Upper lobe of left lung (tissue), 6 donors: ENCODE measurements around the gene SLAMF9. TPM values are rescaled to one million over a fixed set of nuclear protein-coding genes. Genes with fewer than 3 reads are reported as not detected.

Source experiments
- ATAC-seq, 2 donors: fragments of 200-7000 bp; cut with Tn5 transposase; one replicate each; pipeline ENCODE4 v1.9.1; 2022; ENCODE audit warnings: mild to moderate bottlenecking in 2 of 2, moderate library complexity in 2 of 2; ENCODE audit not compliant: low FRiP score in 2 of 2
- DNase-seq, 2 donors: peaks; one replicate each; pipeline ENCODE4 v3.0.0-alpha.2; 2019 to 2020
- H3K27ac ChIP-seq, 4 donors: fragments of 200-600 bp; sonication (generic); one replicate each; pipeline ENCODE4 v1.5.1; 2016 to 2019
- H3K27me3 ChIP-seq, 4 donors: fragments of 200-600 bp; sonication (generic); one replicate each; pipeline ENCODE4 v1.5.1; 2017 to 2019
- H3K36me3 ChIP-seq, 4 donors: fragments of 200-600 bp; sonication (generic); one replicate each; pipeline ENCODE4 v1.5.1; 2016 to 2019
- H3K4me1 ChIP-seq, 4 donors: fragments of 200-600 bp; sonication (generic); one replicate each; pipeline ENCODE4 v1.5.1; 2018 to 2019
- H3K4me3 ChIP-seq, 4 donors: fragments of 200-600 bp; sonication (generic); one replicate each; pipeline ENCODE4 v1.5.1; 2017 to 2019; ENCODE audit warnings: mild to moderate bottlenecking in 2 of 4, moderate library complexity in 1 of 4
- H3K9me3 ChIP-seq, 4 donors: fragments of 200-600 bp; sonication (generic); one replicate each; pipeline ENCODE4 v1.5.1; 2018 to 2019
- CTCF ChIP-seq, 6 experiments: fragments of 450-650 bp in 4 of 6; fragments of 200-600 bp in 2 of 6; sonication (generic) in 2 of 6; IDR thresholded peaks; one replicate each; pipeline ENCODE4 v1.5.1; 2016 to 2019; ENCODE audit warnings: antibody characterized with exemption in 6 of 6
- EP300 ChIP-seq, 4 donors: sonication (generic); formaldehyde crosslinking; IDR thresholded peaks; one replicate each; pipeline ENCODE4 v1.5.1; 2017; ENCODE audit warnings: antibody characterized with exemption in 4 of 4, control low read depth in 2 of 4
- POLR2A ChIP-seq, 4 donors: fragments of 450-650 bp; IDR thresholded peaks; one replicate each; pipeline ENCODE4 v1.5.1; 2016 to 2017; ENCODE audit warnings: antibody characterized with exemption in 4 of 4, mild to moderate bottlenecking in 2 of 4
- POLR2AphosphoS5 ChIP-seq, 2 donors: sonication (generic); formaldehyde crosslinking; IDR thresholded peaks; one replicate each; pipeline ENCODE4 v1.5.1; 2017; ENCODE audit warnings: antibody characterized with exemption in 2 of 2
- WGBS, 2 donors: methylation state at CpG; one replicate each; pipeline ENCODE4 v1.1.5; 2017 to 2018; 5-methylcytosine and 5-hydroxymethylcytosine counted together
- total RNA-seq, 6 donors: library from RNA; depleted of rRNA in 4 of 6; stranded (reverse); fragments of >200 nt in 4 of 6; gene quantifications; one replicate each; pipeline versions ENCODE4 v1.1.0 to v1.2.1, GENCODE V29; 2016 to 2021
- donor health status: DM: no; HTN: no; CAD: no; lungs with moderate emphysema.
- donor health status: DM: no; HTN: yes; CAD: no; lungs with severe emphysema.

The SLAMF9 gene
- total RNA-seq, 6 donors from 2014 or later, result 0.34 TPM; not detected in 5

DNA sequence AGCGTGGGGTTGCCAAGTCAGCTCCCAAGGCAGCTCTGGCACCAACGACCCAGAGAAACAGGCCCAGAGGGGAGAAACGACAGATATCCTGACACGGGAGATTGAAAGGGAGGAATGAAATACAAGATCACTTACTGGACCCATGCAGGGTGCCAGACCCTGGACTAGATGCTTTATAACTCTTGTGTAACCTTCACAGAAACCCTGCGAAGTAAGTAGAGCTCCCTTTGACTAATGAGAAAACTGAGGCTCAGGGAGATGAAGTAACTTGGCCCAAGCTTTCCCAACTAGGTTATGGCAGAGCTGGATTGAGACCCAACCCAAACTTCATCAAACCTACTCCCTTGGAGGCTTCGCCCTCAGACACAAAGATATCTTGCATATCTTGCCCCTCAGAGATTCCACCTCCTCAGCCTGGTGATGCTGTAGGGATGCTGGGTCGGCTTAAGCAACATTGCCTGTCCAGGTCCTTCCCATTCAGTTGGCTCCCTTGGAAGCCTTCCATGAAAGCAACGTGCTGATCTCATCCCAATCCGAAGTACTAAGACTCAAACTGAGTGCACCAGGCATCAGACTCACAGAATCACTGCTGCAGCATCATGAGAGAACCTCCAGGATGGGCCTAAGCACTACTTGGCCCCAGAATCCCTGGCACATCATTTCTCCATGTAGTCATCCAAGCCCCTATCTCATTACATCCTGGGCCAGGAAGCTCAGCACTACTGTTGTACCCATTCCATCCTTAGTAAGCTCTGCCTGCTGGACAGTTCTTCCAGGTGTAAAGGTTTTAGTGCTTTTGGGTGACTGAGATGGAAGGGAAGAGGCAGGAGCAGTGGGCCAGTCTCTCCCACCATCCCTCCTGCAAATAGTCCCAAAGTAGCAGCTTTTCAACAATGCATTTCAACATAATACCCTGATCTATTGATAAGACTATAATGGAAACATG is 7.5 kb downstream of the SLAMF9 start:
- DNase-seq, result no peak
- no peaks in the 10 kb centered on the region for H3K36me3 ChIP-seq
- peaks cover 0 to 8% (median 0%) of the 10 kb centered on the region in 4 donors for H3K27me3 ChIP-seq
- WGBS, 2 donors, result 49 to 68% methylated on average over 7 to 9 of the region's 9 CpGs
- H3K4me1 ChIP-seq, result peaks cover 12 to 20% (median 16%) of the 10 kb centered on the region in 4 donors
- peak in 1 of 2 donors; percentile 58 for ATAC-seq
- TF ChIP-seq EP300 (IDR thresholded peaks at IDR 0.05) (no peak), POLR2AphosphoS5 (IDR thresholded peaks at IDR 0.05) (no peak), POLR2A (IDR thresholded peaks at IDR 0.05) (no peak), CTCF (IDR thresholded peaks at IDR 0.05) (no peak)
- H3K4me3 ChIP-seq, result peak overlapping the region in 3 of 4 donors; percentile 44 to 52 (median 50)
- peak overlapping the region in 1 of 4 donors; percentile 65 for H3K27ac ChIP-seq
- H3K9me3 ChIP-seq, result no peaks in the 10 kb centered on the region

- TF ChIP-seq CTCF (IDR thresholded peaks at IDR 0.05) (peak; percentile 48 to 78 (median 60)), POLR2AphosphoS5 (IDR thresholded peaks at IDR 0.05) (peak in 1 of 2 donors; percentile 12), POLR2A (IDR thresholded peaks at IDR 0.05) (no peak), EP300 (IDR thresholded peaks at IDR 0.05) (no peak)
- 3 to 4% methylated on average over 17 to 41 of the region's 58 CpGs for WGBS, 2 donors
- Histone ChIP-seq H3K27me3 (peaks cover 0 to 8% (median 0%) of the 10 kb centered on the region in 4 donors), H3K36me3 (no peaks in the 10 kb centered on the region), H3K27ac (peak within 1 kb of the TSS in 1 of 4 donors; percentile 65), H3K4me3 (peak within 1 kb of the TSS; percentile 20 to 52 (median 47)), H3K4me1 (peaks cover 12 to 20% (median 16%) of the 10 kb centered on the region in 4 donors), H3K9me3 (no peaks in the 10 kb centered on the region)
- peak; percentile 82 to 94 for DNase-seq
- peak; percentile 74 to 92 for ATAC-seq
Measured at GRCh38 chr1:159945483-159946241, 8.4 kb downstream of the SLAMF9 start, which contains the start of gene IGSF9. TSS of gene IGSF9 (minus strand) at chr1:159945613. CDS start at chr1:159943454, 2,159 bp downstream.

- Histone ChIP-seq H3K36me3 (no peaks in the 10 kb centered on the region), H3K9me3 (no peaks in the 10 kb centered on the region), H3K27me3 (peaks cover 0 to 8% (median 0%) of the 10 kb centered on the region in 4 donors), H3K4me3 (peak overlapping the region in 3 of 4 donors; percentile 44 to 52 (median 50)), H3K27ac (no peak overlapping the region), H3K4me1 (peaks cover 12 to 20% (median 16%) of the 10 kb centered on the region in 4 donors)
- 32 to 41% methylated on average over 11 of the region's 11 CpGs for WGBS, 2 donors
- TF ChIP-seq POLR2A (IDR thresholded peaks at IDR 0.05), result no peak
- no peak for TF ChIP-seq EP300 (IDR thresholded peaks at IDR 0.05)
- no peak for TF ChIP-seq POLR2AphosphoS5 (IDR thresholded peaks at IDR 0.05)
- no peak for TF ChIP-seq CTCF (IDR thresholded peaks at IDR 0.05)
- DNase-seq (no peak), ATAC-seq (no peak)
Measured at GRCh38 chr1:159944623-159945455, 9.2 kb downstream of the SLAMF9 start.

DNA sequence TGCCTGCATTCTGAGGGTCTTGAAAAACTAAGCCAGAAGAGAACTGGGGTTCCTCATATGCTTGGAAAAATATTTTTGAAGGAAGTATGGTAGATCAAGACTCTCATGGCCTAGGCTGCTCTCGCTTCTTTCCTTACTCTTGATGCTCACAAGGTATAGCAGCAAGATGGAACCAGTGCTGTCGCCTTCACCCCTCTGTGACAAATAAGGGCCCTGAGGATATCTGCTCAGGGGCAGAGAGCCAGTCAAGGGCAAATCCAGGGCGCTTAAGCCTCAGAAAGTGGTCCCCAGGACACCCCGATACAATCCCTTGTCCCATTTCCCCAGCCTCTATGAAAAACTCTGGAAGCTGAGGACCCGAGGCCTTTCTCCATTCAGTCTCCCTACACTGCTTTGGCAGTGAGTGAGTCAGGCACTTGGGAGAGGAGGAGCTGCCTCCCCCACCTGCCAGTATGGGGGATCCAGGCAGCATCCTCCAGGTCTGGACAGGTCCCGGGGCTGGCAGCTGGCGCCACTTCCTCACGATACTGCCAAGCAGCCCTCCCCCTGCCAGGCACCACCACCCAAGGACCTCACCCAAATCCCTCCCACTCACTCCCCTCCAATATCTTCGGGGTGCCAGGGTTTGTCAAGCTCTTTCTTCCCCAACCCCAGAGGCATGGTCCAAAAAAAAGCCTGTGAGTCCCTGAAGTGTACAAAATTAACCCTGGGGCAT is 10.0 kb downstream of the SLAMF9 start:
- H3K27ac ChIP-seq, result no peak overlapping the region
- H3K9me3 ChIP-seq, result no peaks in the 10 kb centered on the region
- H3K4me3 ChIP-seq, result no peak overlapping the region
- no peak for TF ChIP-seq EP300 (IDR thresholded peaks at IDR 0.05)
- 79% methylated on average over 8 to 9 of the region's 9 CpGs for WGBS, 2 donors
- no peaks in the 10 kb centered on the region for H3K36me3 ChIP-seq
- peak in 1 of 2 donors; percentile 41 for DNase-seq
- peaks cover 0 to 8% (median 0%) of the 10 kb centered on the region in 4 donors for H3K27me3 ChIP-seq
- no peak for ATAC-seq
- H3K4me1 ChIP-seq, result peaks cover 12 to 17% (median 15%) of the 10 kb centered on the region in 4 donors
